HepG2 (cell line): ENCODE data around the gene MTFP1. TPM values are rescaled to one million over a fixed set of nuclear protein-coding genes. Genes with fewer than 3 reads are reported as not detected.

Experiments used
- SP4 ChIP-seq: sonication (generic); formaldehyde crosslinking; IDR thresholded peaks from 2 replicates; pipeline ENCODE4 v1.8.1; 2023; ENCODE audit warnings: mild to moderate bottlenecking, missing genetic modification reagents
- TFDP1 ChIP-seq: IDR thresholded peaks from 2 replicates; pipeline ENCODE4 v1.6.1; 2016; ENCODE audit warnings: missing compliant biosample characterization, missing genetic modification reagents, borderline replicate concordance
- ZHX1 ChIP-seq: sonication (generic); formaldehyde crosslinking; IDR thresholded peaks from 2 replicates; pipeline ENCODE4 v1.8.1; 2022; ENCODE audit warnings: low read depth, mild to moderate bottlenecking, missing genetic modification reagents
- ZNF777 ChIP-seq: sonication (generic); formaldehyde crosslinking; IDR thresholded peaks from 2 replicates; pipeline ENCODE4 v1.4.0; 2020; ENCODE audit warnings: missing genetic modification reagents
- ZNF883 ChIP-seq: sonication (generic); formaldehyde crosslinking; IDR thresholded peaks from 2 replicates; pipeline ENCODE4 v1.5.1; 2020; ENCODE audit warnings: mild to moderate bottlenecking, missing genetic modification reagents; ENCODE audit errors: not compliant biosample characterization
- ZSCAN9 ChIP-seq: IDR thresholded peaks from 2 replicates; pipeline ENCODE4 v1.6.1; 2016; ENCODE audit warnings: borderline replicate concordance
- polyA plus RNA-seq, 8 experiments: library from polyadenylated mRNA; depleted of rRNA in 3 of 8; stranded (reverse) in 7 of 8; unstranded in 1 of 8; fragments of >200 nt; fragmentation: Illumina TruSeq in 4 of 8; extraction: Trizol in 4 of 8; gene quantifications; 2 replicates each; pipeline versions ENCODE4 v1.2.1 to v1.2.3, GENCODE V29; 2011 to 2016; ENCODE audit warnings: low read depth in 4 of 8, missing spikeins in 1 of 8, mixed read lengths in 1 of 8; ENCODE audit not compliant: insufficient read depth in 1 of 8
- total RNA-seq, 5 experiments: library from RNA; depleted of rRNA; stranded (reverse); fragments of >200 nt; fragmentation: Illumina TruSeq; extraction: Trizol; gene quantifications; 2 replicates each; pipeline ENCODE4 v1.2.3, GENCODE V29; 2016; ENCODE audit warnings: low read depth in 1 of 5
- TF ChIP-seq, protein P1 (sequence below): sonication (generic); formaldehyde crosslinking; conservative IDR thresholded peaks from 2 replicates; pipeline ENCODE4 v1.4.0; 2020; ENCODE audit warnings: mild to moderate bottlenecking, missing genetic modification reagents, moderate library complexity
- TF ChIP-seq, protein P2 (sequence below), 2 experiments: sonication (generic) in 1 of 2; formaldehyde crosslinking in 1 of 2; IDR thresholded peaks; 2 replicates each; pipeline versions ENCODE4 v1.4.0 to v1.6.1; 2018 to 2020; ENCODE audit warnings: missing genetic modification reagents in 2 of 2, borderline replicate concordance in 1 of 2, low read depth in 1 of 2, mild to moderate bottlenecking in 1 of 2, missing biosample characterization in 1 of 2
- TF ChIP-seq, protein P3 (sequence below): sonication (generic); formaldehyde crosslinking; IDR thresholded peaks from 2 replicates; pipeline ENCODE4 v1.5.1; 2020; ENCODE audit warnings: missing genetic modification reagents, mild to moderate bottlenecking, borderline replicate concordance

MTFP1 gene
- total and polyA plus RNA-seq, 2 of the 13 experiments (the other 11 are each of a cell fraction or from before 2014, with no cell fraction given), result 29.5 to 45.6 TPM

DNA sequence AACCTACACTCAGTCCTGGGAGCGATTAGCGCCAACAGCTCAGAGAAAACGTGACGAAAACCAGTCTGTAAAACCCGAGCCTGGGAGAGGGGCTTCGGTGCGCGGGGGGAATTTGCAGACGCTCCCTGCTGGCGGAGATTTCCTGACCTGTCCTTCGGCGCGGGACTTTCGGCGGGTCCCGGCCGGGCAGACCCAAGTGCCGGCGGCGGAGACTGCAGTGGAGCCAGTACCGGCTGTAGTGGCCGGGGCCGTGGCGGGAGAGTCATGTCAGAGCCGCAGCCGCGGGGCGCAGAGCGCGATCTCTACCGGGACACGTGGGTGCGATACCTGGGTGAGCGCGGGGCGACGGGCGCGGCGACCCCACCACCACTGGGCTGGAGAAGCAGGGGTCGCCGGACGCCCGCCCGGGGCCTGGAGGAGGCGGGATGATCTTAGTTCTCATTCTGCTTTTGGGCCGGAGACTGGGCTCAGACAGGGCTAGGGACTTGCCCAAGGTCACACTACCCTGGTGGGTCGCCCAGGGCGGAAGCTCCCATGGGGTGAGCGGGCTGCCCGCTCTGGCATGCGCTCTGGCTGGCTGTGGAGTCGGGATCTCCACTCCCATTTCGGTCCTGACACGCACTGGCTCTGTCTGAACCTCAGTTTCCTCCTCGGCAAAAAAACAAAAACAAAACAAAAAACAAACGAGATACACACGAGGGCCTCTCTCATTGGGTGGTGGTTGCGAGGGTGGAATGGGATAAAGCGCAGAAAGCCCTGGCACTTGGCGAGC lies at the start of gene MTFP1 (continued):
- TF ChIP-seq ZSCAN9 (no peak), TFDP1 (peak; percentile 73; the same call in 1 of the 2 replicates), ZNF883 (no peak), ZHX1 (CRISPR knock-in tag) (0 out of 2 replicates have a peak, but pooled peaks have one; percentile 68), ZNF777 (CRISPR knock-in tag) (0 out of 2 replicates have a peak, but pooled peaks have one; percentile 23), SP4 (CRISPR knock-in tag) (no peak)
- TF ChIP-seq, protein P1, sequence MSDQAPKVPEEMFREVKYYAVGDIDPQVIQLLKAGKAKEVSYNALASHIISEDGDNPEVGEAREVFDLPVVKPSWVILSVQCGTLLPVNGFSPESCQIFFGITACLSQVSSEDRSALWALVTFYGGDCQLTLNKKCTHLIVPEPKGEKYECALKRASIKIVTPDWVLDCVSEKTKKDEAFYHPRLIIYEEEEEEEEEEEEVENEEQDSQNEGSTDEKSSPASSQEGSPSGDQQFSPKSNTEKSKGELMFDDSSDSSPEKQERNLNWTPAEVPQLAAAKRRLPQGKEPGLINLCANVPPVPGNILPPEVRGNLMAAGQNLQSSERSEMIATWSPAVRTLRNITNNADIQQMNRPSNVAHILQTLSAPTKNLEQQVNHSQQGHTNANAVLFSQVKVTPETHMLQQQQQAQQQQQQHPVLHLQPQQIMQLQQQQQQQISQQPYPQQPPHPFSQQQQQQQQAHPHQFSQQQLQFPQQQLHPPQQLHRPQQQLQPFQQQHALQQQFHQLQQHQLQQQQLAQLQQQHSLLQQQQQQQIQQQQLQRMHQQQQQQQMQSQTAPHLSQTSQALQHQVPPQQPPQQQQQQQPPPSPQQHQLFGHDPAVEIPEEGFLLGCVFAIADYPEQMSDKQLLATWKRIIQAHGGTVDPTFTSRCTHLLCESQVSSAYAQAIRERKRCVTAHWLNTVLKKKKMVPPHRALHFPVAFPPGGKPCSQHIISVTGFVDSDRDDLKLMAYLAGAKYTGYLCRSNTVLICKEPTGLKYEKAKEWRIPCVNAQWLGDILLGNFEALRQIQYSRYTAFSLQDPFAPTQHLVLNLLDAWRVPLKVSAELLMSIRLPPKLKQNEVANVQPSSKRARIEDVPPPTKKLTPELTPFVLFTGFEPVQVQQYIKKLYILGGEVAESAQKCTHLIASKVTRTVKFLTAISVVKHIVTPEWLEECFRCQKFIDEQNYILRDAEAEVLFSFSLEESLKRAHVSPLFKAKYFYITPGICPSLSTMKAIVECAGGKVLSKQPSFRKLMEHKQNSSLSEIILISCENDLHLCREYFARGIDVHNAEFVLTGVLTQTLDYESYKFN (CRISPR knock-in tag), result no peak
- TF ChIP-seq, protein P2, sequence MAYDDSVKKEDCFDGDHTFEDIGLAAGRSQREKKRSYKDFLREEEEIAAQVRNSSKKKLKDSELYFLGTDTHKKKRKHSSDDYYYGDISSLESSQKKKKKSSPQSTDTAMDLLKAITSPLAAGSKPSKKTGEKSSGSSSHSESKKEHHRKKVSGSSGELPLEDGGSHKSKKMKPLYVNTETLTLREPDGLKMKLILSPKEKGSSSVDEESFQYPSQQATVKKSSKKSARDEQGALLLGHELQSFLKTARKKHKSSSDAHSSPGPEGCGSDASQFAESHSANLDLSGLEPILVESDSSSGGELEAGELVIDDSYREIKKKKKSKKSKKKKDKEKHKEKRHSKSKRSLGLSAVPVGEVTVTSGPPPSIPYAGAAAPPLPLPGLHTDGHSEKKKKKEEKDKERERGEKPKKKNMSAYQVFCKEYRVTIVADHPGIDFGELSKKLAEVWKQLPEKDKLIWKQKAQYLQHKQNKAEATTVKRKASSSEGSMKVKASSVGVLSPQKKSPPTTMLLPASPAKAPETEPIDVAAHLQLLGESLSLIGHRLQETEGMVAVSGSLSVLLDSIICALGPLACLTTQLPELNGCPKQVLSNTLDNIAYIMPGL (CRISPR knock-in tag; IDR thresholded peaks at IDR 0.05; ENCODE audit: borderline replicate concordance in 1 of 2, low read depth in 1 of 2), result peak in 1 of 2 experiments; percentile 62; a peak in 3 of 4 replicates
- TF ChIP-seq, protein P3, sequence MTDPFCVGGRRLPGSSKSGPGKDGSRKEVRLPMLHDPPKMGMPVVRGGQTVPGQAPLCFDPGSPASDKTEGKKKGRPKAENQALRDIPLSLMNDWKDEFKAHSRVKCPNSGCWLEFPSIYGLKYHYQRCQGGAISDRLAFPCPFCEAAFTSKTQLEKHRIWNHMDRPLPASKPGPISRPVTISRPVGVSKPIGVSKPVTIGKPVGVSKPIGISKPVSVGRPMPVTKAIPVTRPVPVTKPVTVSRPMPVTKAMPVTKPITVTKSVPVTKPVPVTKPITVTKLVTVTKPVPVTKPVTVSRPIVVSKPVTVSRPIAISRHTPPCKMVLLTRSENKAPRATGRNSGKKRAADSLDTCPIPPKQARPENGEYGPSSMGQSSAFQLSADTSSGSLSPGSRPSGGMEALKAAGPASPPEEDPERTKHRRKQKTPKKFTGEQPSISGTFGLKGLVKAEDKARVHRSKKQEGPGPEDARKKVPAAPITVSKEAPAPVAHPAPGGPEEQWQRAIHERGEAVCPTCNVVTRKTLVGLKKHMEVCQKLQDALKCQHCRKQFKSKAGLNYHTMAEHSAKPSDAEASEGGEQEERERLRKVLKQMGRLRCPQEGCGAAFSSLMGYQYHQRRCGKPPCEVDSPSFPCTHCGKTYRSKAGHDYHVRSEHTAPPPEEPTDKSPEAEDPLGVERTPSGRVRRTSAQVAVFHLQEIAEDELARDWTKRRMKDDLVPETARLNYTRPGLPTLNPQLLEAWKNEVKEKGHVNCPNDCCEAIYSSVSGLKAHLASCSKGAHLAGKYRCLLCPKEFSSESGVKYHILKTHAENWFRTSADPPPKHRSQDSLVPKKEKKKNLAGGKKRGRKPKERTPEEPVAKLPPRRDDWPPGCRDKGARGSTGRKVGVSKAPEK (CRISPR knock-in tag), result no peak
